ENCODE results near the gene SIRT7. TPM values are rescaled to one million over a fixed set of nuclear protein-coding genes. Genes with fewer than 3 reads are reported as not detected.

SIRT7 gene
- total RNA-seq, 2 experiments from 2014 or later: 29.3 to 31.8 TPM

DNA sequence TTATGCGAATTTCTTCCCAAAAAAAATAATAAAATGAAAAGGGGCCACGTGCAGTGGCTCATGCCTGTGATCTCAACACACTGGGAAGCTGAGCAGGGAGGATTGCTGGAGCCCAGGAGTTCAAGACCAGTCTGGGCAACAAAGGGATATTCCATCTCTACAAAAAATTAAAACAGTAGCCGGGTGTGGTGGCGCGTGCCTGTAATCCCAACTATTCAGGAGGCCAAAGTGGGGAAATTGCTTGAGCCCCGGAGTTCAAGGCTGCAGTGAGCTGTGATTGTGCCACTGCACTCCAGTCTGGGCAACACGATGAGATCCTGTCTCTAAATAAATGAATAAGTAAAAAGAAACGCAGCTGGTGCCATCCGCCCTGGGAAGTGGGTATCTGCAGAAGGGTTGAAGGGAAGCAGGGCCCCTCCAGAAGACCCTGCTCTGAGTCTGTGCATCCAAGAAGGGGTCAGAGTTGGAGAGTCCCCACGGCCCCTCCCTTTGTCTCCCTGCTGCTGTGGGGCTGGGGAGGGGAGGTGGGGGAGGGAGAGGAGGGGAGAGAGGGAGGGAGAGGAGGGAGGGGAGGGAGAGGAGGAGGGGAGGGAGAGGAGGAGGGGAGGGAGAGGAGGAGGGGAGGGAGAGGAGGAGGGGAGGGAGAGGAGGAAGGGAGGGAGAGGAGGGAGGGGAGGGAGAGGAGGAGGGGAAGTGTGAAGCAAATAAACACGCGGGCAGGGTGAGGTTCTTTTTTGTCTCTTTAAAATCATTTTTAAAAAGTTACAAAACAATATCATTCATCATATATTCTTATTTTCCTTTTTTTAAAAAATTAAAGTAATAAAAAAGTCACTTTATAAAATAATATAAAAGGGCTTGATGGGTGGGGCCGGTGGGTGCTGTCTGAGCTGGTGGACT lies 34.1 kb upstream of the SIRT7 start:
- H3K4me1 Mint-ChIP-seq: peaks cover 2% of the 10 kb centered on the region
- no peaks in the 10 kb centered on the region for H3K36me3 Mint-ChIP-seq (ENCODE audit: low read depth)
- no peaks in the 10 kb centered on the region for H3K9me3 Mint-ChIP-seq (ENCODE audit: low read depth)
- ChIA-PET POLR2A (interaction anchor here (0.5 kb wide), 1 partner anchor 80 kb away, joined by 4 read pairs; no protein-coding TSS in a partner anchor), CTCF (no interaction called here)
- ATAC-seq (no peak), DNase-seq (no peak)
- H3K4me3 Mint-ChIP-seq: no peak overlapping the region
- H3K27me3 Mint-ChIP-seq: peaks cover 2% of the 10 kb centered on the region
- intact Hi-C loops (cut with DNase I, micrococcal nuclease): no loop called here
- H3K27ac Mint-ChIP-seq: no peak overlapping the region

DNA sequence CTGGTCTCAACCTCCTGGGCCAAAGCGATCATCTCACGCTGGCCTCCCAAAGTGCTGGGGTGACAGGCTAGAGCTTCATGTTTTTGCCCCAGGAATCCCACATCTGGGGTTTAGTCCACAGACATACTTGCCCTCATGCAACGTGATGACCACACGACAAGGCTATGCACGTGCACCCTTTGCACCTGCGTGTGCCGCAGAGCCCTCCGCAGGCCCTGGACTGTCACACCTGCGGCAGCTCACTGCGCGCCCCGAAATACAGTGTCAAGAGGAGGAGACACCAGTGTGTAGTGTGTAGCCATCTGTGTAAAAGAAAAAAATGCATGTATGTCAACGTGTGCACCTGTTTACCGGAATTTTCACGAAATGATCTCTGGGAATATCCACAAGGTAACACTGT lies 32.5 kb upstream of the SIRT7 start:
- Mint-ChIP-seq H3K27ac (no peak overlapping the region), H3K36me3 (ENCODE audit: low read depth) (no peaks in the 10 kb centered on the region), H3K4me3 (no peak overlapping the region), H3K9me3 (ENCODE audit: low read depth) (no peaks in the 10 kb centered on the region), H3K27me3 (peaks cover 2% of the 10 kb centered on the region), H3K4me1 (peaks cover 2% of the 10 kb centered on the region)
- intact Hi-C loops (cut with DNase I, micrococcal nuclease): no loop called here
- ATAC-seq: no peak
- no peak for DNase-seq
- CTCF ChIA-PET: interaction anchor here (0.9 kb wide), 1 partner anchor 9 kb away, joined by 4 read pairs; no protein-coding TSS in a partner anchor
- POLR2A ChIA-PET: no interaction called here

DNA sequence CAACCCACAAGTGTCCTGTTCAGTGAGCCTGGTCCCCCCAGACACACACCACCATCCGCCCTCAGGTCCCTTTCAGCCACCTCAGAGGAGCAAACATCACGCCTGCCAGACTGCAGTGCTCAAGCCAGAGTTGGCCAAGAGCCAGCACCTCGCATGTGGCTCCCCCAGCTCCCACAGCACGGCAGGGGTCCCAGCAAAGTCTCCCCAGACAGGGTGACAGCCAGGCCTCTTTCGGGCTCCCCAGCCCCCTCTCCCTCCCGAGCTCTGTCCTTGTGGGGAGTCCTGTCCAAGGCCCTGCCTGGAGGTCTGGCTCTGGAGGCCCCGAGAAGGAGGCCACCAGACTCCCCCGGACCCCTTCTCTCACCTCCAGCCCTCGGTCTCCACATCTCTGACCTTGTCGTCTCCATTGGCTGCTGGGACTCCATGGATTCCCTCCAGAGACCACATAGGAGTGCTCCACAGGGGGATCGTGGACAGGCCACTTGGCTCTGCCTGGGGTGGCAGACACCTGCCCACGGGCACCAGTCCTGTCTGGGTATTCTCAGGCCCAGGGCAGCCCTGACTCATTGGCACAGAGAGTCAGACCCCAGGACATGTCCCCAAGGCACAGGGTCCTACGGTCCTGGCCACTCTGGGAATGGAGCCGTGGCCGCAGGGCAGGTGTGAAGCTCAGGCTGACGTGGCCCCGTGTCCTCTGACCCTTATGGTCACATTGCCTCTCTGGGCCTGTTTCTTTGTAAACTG lies 30.8 kb upstream of the SIRT7 start:
- Mint-ChIP-seq H3K9me3 (ENCODE audit: low read depth) (no peaks in the 10 kb centered on the region), H3K36me3 (ENCODE audit: low read depth) (no peaks in the 10 kb centered on the region), H3K4me3 (no peak overlapping the region), H3K27me3 (peaks cover 2% of the 10 kb centered on the region), H3K27ac (no peak overlapping the region), H3K4me1 (peaks cover 2% of the 10 kb centered on the region)
- DNase-seq: no peak
- POLR2A ChIA-PET: interaction anchor here (0.6 kb wide), 1 partner anchor 396 kb away, joined by 3 read pairs; the partner anchor contains the start of gene FAAP100
- ATAC-seq: no peak
- CTCF ChIA-PET: no interaction called here
- intact Hi-C loops (cut with DNase I, micrococcal nuclease): no loop called here

DNA sequence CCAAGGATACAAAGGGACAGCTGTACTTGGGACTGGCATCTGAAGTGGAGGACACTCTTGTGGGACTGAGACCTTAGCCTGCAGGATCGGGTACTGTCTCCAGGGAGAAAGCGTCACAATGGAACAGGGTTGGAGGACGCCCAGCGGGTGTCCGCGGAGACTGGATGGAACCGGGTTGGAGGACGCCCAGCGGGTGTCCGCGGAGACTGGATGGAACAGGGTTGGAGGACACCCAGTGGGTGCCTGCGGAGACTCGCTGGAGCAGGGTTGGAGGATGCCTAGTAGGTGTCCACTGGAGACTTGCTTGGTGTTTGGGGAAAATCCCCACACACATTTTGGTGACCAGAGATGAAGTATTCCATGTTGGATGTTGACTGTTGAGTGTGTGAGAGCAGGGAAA lies 29.2 kb upstream of the SIRT7 start, which contains the start of gene MYADML2:
Gene MYADML2 (minus strand): TSS at position 45 of the 400 bp plus-strand sequence. CDS start 5,492 bp downstream, outside the sequence.
- Mint-ChIP-seq H3K9me3 (ENCODE audit: low read depth) (no peaks in the 10 kb centered on the region), H3K27me3 (peaks cover 4% of the 10 kb centered on the region), H3K27ac (no peak within 1 kb of the TSS), H3K4me3 (no peak within 1 kb of the TSS), H3K4me1 (peaks cover 2% of the 10 kb centered on the region), H3K36me3 (ENCODE audit: low read depth) (no peaks in the 10 kb centered on the region)
- DNase-seq (no peak), ATAC-seq (no peak)
- POLR2A ChIA-PET: no interaction called here
- CTCF ChIA-PET: no interaction called here
- intact Hi-C loops (cut with DNase I, micrococcal nuclease): no loop called here

DNA sequence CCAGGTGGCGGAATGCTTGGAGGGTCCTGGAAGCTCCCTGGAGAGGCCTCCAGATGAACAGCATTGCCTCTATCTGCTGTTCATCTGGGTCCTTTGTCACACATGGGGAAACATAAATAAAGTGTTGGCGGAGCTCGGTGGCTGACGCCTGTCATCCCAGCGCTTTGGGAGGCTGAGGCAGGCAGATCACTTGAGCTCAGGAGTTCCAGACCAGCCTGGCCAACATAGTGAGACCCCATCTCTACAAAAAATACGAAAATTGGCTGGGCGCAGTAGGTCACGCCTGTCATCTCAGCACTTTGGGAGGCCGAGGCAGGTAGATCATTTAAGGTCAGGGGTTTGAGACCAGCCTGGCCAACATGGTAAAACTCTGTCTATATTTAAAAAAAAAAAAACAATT lies 26.9 kb upstream of the SIRT7 start:
- Mint-ChIP-seq H3K27ac (no peak overlapping the region), H3K4me1 (no peaks in the 10 kb centered on the region), H3K4me3 (no peak overlapping the region), H3K9me3 (ENCODE audit: low read depth) (no peaks in the 10 kb centered on the region), H3K36me3 (ENCODE audit: low read depth) (no peaks in the 10 kb centered on the region), H3K27me3 (peaks cover 5% of the 10 kb centered on the region)
- DNase-seq (no peak), ATAC-seq (no peak)
- POLR2A ChIA-PET: interaction anchor here (0.6 kb wide), 1 partner anchor 551 kb away, joined by 10 read pairs; no protein-coding TSS in a partner anchor
- CTCF ChIA-PET: interaction anchor here (0.8 kb wide), 1 partner anchor 38 kb away, joined by 3 read pairs; no protein-coding TSS in a partner anchor
- intact Hi-C loops (cut with DNase I, micrococcal nuclease): no loop called here

DNA sequence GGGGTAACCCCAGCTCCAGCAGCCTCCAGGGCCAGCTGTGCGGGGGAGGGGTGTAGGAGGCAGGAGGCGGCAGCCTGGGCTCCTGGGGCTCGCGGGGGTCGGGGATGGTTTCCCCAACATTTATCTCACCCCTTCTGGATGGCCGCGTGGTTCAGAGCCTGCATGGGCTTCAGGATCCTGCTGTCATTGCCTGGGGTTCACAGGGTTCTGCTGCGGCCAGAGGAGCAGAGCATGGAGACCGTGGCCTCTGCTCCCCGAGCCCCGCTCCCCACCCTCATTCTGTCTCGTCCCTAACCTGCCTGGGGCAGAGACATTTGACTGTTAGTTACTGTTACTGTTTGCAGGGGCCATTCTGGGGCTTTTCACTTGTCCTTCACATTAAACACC lies 24.2 kb upstream of the SIRT7 start:
- POLR2A ChIA-PET: no interaction called here
- CTCF ChIA-PET: no interaction called here
- H3K4me1 Mint-ChIP-seq: peaks cover 5% of the 10 kb centered on the region
- ATAC-seq (no peak), DNase-seq (no peak)
- no peaks in the 10 kb centered on the region for H3K9me3 Mint-ChIP-seq (ENCODE audit: low read depth)
- no peak overlapping the region for H3K4me3 Mint-ChIP-seq
- H3K36me3 Mint-ChIP-seq (ENCODE audit: low read depth): no peaks in the 10 kb centered on the region
- intact Hi-C loops (cut with DNase I, micrococcal nuclease): no loop called here
- H3K27ac Mint-ChIP-seq: no peak overlapping the region
- peaks cover 5% of the 10 kb centered on the region for H3K27me3 Mint-ChIP-seq

DNA sequence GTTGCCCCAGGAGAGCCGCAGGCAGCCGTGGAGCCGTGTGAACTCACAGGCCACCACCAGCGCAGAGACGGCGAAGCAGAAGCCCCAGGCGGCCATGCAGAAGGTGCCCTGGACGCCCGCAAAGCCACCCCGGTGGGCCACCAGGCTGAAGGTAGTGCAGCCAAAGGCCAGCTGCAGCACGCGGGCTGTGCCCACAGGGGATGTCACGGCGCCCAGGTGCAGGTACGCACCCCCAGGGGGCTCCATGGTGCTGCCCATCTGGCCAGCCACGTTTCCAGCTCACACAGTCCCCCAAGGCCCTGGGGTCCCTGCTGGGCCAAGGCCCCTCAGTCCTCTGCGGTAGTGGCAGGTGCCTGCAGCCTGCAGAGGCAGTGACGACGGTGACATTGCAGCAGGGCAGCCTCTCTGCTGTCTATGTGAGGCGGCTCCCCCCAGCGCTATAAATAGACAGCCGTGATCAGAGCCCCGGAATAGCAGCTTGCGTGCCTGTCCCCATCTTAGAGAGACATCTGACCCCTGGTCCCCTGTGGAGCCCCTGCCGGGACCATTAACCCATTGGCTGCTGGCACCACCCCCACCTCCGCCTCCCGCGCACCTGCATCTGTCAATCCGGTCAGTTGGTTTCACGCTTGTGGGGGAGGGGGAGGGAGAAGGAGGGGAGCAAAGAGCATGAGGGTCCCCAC lies 23.6 kb upstream of the SIRT7 start:
- ATAC-seq (no peak), DNase-seq (no peak)
- Mint-ChIP-seq H3K4me3 (no peak overlapping the region), H3K9me3 (ENCODE audit: low read depth) (no peaks in the 10 kb centered on the region), H3K27ac (no peak overlapping the region), H3K4me1 (peaks cover 5% of the 10 kb centered on the region), H3K27me3 (peaks cover 5% of the 10 kb centered on the region), H3K36me3 (ENCODE audit: low read depth) (no peaks in the 10 kb centered on the region)
- intact Hi-C loops (cut with DNase I, micrococcal nuclease): no loop called here
- POLR2A ChIA-PET: interaction anchor here (0.6 kb wide), 2 partner anchors 48 to 82 kb away, joined by 3 read pairs; partner anchors contain the start of gene LRRC45
- CTCF ChIA-PET: no interaction called here

DNA sequence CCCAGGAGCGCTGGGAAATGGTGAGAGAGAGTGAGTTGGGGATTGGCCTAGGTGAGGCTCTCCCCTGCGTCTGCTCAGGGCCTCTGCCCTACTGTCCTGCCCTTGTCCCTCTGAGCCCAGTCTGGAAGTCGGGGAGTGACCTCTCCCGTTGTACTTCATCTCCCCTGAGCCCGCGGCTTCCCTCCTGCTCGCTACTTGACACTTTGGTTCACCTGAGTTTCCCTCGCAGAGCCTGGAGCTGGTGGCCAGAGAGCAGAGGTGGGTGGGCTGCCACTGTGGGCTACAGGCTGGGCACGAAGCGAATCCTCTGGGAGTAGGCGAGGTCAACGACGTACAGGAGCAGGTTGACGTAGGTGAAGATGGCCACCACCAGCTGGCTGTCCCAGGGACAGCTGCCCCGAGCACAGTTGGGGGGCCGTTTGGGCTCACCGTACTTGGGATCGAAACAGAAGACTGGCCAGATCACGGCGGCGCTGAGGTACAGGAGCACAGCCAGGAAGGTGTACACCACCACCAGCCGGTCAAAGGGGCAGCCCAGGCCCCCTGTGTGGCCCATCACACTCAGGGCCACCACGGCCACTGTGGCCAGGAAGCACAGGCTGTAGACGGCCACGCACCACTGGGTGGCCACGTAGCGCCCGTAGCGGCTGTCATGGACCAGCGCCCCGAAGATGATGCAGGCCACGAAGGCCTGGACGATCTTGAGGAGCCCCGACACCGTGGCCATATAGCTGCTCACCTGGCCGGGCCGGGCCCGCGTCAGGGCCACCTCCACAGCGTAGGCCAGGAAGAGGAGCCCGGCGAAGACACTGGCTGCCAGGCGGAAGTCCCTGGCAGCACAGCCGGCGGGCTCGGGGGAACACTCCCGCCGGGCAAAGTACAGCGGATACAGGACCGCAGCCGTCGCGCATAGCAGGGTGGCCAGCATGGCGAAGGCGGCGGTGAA lies 22.8 kb upstream of the SIRT7 start:
- POLR2A ChIA-PET: interaction anchor here (0.6 kb wide), 1 partner anchor 82 kb away, joined by 3 read pairs; the partner anchor contains the start of gene LRRC45
- Mint-ChIP-seq H3K4me1 (peaks cover 7% of the 10 kb centered on the region), H3K4me3 (no peak overlapping the region), H3K36me3 (ENCODE audit: low read depth) (peaks cover 2% of the 10 kb centered on the region), H3K27ac (no peak overlapping the region), H3K9me3 (ENCODE audit: low read depth) (no peaks in the 10 kb centered on the region), H3K27me3 (peaks cover 5% of the 10 kb centered on the region)
- no peak for DNase-seq
- intact Hi-C loops (cut with DNase I, micrococcal nuclease): no loop called here
- no peak for ATAC-seq
- CTCF ChIA-PET: interaction anchor here (1.0 kb wide), 1 partner anchor 100 kb away, joined by 3 read pairs; no protein-coding TSS in a partner anchor

DNA sequence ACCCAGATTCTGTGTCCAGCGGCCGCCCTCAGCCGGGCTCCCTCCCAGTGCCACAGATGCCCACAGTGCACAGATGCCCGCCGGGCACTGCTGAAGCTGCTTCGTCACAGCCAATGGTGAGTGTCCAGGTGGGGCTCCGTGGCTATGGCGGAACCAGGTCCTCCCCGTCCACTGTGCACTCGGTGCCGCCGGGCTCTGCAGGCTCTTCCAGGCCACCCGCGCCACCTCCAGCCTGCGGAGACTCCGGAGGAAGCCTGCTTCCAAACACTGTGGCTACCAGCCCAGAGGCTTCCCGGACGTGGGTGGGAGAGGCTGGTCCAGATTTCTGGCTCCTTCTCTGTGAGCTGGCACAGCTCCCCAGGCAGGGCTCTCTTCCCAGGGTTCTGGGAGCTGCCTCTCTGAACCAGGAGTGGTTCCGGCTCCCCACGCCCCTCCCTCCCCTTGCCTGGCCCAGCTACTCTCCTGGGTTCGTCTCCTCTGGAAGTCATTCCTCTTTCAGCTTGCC lies 22.0 kb upstream of the SIRT7 start:
- CTCF ChIA-PET: interaction anchor here (0.6 to 1.0 kb wide), 2 partner anchors 12 to 101 kb away, joined by 3 read pairs; no protein-coding TSS in a partner anchor
- no peak for DNase-seq
- peaks cover 10% of the 10 kb centered on the region for H3K4me1 Mint-ChIP-seq
- H3K36me3 Mint-ChIP-seq (ENCODE audit: low read depth): peaks cover 10% of the 10 kb centered on the region
- intact Hi-C loops (cut with DNase I, micrococcal nuclease): loop anchor here in 1 of 2 experiments (5.0 kb wide), 1 partner anchor 108 kb away; the partner anchor contains the start of gene MCRIP1
- H3K27me3 Mint-ChIP-seq: peaks cover 5% of the 10 kb centered on the region
- no peak overlapping the region for H3K4me3 Mint-ChIP-seq
- H3K27ac Mint-ChIP-seq: no peak overlapping the region
- POLR2A ChIA-PET: no interaction called here
- ATAC-seq: no peak
- H3K9me3 Mint-ChIP-seq (ENCODE audit: low read depth): no peaks in the 10 kb centered on the region

DNA sequence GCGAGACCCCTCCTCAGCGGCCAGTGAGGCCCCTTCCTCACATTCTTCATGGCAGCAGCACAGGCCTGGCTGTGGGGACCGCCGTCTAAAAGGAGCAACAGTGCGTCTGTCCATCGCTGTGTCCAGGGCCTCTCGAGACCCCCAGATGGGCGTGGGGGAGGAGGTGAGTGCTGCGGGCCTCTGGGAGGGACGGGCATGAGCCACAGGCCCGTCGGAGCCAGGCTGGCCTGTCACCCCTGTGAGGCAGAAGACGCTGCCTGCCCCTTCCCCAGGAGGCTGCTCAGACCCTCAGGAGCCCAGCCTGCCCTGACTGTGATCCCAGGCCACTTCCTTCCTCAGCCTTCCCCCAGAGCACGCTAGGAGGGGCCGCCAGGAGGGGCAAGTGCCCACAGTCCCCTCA lies 21.2 kb upstream of the SIRT7 start:
- H3K9me3 Mint-ChIP-seq (ENCODE audit: low read depth): no peaks in the 10 kb centered on the region
- ChIA-PET CTCF (no interaction called here), POLR2A (interaction anchor here (1.0 kb wide), 1 partner anchor 9 kb away, joined by 3 read pairs; no protein-coding TSS in a partner anchor)
- no peak overlapping the region for H3K27ac Mint-ChIP-seq
- peaks cover 5% of the 10 kb centered on the region for H3K27me3 Mint-ChIP-seq
- no peak for DNase-seq
- peaks cover 12% of the 10 kb centered on the region for H3K36me3 Mint-ChIP-seq (ENCODE audit: low read depth)
- H3K4me3 Mint-ChIP-seq: no peak overlapping the region
- intact Hi-C loops (cut with DNase I, micrococcal nuclease): loop anchor here in 1 of 2 experiments (5.0 kb wide), 1 partner anchor 107 kb away; the partner anchor contains the start of gene MCRIP1
- no peak for ATAC-seq
- H3K4me1 Mint-ChIP-seq: peaks cover 10% of the 10 kb centered on the region

Data from activated CD4-positive, alpha-beta T cell treated with anti-CD3 and anti-CD28 coated beads for 36 hours (primary cell).